ENCODE measurements around the gene TMEM203.

TMEM203 gene

DNA sequence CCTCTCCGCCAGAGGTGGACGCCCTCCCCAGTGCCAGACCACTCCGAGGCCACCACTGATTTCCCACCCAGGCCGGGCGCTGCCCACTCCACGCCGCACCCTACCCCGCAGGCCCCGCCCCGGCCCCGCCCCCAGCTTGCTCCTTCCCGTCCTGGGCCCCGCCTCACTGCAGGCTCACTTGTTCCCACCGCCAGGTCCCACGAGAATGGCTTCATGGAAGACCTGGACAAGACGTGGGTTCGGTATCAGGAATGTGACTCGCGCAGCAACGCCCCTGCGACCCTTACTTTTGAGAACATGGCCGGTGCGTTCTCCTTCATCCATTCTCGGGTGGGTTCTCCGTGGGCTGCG lies 42.1 kb downstream of the TMEM203 start:
- no peak for DNase-seq

DNA sequence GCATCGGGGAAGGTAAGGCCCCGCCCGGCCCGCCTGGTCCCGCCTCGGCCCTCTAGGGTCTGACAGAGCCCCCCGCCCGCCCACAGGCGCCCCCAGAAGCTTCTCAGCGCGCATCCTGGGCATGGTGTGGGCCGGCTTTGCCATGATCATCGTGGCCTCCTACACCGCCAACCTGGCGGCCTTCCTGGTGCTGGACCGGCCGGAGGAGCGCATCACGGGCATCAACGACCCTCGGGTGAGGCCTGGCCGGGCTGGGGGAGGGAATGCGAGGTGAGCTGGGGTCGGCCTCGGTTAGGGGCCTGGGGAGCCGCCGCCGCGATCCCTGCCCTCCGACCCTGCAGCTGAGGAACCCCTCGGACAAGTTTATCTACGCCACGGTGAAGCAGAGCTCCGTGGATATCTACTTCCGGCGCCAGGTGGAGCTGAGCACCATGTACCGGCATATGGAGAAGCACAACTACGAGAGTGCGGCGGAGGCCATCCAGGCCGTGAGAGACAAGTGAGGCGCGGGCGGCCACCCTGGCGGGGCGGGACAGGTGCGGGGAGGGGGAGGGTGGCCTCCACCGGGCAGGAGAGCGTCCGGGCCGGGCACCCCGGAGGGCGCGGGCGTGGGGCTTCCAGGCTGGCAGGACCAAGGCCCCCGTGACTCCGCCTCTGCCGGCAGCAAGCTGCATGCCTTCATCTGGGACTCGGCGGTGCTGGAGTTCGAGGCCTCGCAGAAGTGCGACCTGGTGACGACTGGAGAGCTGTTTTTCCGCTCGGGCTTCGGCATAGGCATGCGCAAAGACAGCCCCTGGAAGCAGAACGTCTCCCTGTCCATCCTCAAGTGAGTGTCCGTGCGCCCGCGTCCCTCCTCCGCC lies 42.7 kb downstream of the TMEM203 start:
- DNase-seq = no peak

DNA sequence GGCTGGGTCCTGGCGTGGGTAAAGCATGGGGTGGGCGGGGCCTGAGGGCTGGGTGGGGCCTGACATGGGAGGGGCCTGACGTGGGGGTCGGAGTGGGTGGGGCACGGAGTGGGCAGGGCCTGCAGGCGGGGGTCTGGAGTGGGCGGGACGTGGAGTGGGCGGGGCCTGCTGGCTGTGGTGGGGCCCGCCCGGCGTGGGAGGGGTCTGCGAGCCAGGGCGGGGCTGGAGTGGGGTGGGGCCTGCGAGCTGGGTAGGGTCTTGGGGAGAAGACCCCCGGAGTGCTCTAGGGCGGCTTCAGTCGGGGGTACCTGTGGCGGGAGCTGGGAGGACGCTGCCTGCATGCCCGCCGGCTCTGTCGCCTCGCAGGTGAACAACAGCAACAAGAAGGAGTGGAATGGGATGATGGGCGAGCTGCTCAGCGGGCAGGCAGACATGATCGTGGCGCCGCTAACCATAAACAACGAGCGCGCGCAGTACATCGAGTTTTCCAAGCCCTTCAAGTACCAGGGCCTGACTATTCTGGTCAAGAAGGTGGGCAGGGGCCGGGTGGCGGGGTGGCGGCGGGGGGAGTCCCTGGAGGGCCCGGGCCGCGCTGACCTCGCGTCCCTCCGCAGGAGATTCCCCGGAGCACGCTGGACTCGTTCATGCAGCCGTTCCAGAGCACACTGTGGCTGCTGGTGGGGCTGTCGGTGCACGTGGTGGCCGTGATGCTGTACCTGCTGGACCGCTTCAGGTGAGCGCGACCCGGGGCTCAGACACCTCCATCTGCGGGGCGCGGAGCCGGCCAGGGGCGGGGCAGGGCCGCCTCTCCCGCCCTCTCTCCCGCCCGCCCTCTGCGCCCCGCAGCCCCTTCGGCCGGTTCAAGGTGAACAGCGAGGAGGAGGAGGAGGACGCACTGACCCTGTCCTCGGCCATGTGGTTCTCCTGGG lies 43.6 kb downstream of the TMEM203 start:
- DNase-seq = no peak

DNA sequence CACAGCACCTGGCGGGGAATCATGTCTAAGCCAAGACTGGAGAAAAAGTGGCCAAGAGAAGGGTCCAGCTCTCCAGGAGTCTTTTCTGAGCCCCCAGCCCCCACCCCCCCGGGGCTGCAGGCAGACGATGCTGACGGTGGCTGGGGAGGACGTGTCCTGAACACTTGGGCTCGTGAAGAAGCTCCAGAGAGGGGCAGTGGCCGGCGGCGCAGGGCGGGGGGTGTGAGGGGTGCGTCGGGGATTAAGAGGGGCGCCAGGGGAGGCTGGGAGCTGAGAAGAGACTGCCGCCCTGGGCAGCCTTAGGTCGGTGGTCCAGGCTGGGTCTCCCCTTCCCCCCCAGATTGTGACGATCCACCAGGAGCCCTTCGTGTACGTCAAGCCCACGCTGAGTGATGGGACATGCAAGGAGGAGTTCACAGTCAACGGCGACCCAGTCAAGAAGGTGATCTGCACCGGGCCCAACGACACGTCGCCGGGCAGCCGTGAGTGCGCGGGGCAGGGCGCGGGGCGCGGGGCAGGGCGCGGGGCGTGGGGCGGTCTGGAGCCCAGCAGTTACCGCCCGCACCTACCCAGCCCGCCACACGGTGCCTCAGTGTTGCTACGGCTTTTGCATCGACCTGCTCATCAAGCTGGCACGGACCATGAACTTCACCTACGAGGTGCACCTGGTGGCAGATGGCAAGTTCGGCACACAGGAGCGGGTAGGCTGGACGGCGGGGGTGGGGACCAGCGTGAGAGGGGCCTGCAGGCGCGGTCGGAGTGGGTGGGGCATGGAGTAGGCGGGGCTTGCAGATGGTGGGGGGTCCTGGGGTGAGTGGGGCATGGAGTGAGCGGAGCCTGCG lies 44.5 kb downstream of the TMEM203 start:
- DNase-seq = no peak

DNA sequence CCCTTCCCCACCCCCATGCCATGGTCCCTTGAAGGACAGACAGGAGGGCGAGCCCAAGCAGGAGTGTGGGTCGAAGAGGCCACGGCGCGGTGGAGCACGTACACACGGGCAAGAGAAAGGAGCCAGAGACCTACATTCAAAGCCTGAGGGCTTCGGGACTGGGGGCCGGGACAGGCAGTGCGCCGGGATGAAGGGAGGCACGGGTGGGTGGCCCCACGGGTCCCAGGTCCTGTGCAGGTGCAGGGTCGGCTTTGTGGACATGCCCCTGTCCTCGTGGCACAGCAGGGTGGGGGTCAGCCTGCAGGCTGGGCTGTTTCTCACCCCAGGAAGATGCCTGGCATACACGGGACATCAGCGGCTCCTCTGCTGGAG lies 45.4 kb downstream of the TMEM203 start:
- DNase-seq = no peak

DNA sequence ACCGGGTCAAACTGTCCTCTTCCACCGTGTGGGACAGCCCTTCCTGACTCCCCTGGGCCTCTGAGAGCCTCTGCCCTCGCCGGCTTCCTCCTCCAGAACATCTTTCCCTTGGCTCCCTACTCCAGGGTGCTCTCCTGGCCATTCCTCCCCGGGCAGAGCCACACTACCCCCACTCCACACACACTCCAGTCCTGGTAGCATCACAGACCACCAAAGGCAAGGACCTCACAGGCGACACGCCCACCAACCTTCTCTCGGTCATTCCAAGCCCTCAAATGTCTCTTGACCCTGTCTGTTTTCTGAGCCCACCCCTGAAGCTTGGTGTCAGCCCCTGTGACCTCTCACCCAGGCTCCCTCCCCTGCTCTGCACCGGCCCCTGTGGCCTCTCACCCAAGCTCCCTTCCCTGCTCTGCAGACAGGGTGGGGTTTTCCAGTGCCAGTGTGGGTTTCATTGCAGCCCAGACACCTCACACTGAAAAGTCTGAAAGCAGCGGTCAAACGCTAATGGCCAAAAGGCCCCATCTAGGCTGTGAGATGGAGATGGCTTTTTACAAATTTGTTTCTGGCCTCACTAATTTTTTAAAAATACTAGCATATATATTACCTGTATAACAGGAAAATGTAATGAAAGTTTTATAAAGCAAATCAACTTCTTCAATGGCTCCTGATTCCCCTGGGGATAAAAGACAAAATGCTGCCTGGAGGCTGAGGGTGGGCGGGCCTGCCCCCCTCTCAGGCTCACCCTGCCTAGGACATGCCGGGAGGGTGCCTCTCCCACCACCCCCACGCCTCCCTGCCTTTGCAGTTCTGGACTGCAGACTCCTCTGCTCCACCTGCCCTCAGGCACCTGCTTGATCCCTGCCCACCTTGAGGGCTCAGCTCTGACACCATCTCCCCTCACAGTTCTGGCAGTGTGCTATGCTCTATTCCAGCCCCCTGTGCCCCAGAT lies 46.1 kb downstream of the TMEM203 start:
- no peak for DNase-seq

DNA sequence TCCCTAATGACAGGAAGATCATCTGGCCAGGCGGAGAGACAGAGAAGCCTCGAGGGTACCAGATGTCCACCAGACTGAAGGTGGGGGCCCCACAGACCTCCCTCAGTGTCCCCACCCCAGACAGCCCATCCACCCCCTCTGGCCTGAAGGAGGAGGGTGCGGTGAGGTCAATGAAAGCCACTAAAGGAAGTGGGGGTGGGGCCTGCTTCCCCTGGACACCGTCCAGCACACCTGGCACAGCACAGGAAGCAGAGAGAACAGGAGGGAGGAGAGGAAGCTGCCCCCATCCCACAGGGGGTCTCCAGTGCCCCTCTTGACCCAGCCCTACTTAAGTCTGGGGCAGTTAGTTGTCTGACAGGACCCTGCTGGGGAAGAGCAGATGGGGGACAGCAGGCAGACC lies 46.8 kb downstream of the TMEM203 start:
- DNase-seq = no peak

DNA sequence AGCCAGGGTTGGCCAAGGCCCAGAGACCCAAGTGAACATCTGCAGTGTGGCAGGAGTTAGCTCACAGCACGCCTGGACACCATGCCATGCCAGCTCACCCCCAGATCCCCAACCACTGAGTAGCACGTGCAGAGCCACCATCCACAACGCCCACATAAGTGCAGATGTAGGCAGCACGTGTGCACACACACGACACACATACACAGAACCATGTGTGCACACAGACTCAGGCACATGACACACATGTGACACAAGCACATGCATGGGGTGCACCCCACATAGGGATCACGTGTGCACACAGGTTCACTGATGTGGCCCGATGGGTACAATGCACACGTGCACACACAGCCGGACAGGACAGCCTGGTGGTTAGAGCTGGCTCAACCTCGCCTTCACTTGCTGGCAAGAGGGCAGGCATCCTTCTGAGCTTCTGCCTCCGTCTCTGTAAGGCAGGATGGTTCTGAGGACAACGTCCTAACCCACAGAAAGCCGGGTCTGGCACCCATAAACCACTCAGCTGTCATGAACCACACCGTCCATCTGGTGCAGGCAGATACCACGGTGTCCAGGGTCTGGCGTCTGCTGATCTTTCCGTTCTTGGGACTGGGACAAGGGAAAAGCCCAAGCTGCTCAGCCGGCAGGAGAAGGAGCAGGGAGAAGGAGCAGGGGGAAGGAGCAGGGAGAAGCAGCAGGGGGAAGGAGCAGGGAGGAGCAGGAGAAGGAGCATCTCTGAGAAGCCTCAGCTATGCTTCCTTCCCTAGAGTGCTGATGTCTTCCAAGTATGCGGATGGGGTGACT lies 47.6 kb downstream of the TMEM203 start:
- DNase-seq = no peak

DNA sequence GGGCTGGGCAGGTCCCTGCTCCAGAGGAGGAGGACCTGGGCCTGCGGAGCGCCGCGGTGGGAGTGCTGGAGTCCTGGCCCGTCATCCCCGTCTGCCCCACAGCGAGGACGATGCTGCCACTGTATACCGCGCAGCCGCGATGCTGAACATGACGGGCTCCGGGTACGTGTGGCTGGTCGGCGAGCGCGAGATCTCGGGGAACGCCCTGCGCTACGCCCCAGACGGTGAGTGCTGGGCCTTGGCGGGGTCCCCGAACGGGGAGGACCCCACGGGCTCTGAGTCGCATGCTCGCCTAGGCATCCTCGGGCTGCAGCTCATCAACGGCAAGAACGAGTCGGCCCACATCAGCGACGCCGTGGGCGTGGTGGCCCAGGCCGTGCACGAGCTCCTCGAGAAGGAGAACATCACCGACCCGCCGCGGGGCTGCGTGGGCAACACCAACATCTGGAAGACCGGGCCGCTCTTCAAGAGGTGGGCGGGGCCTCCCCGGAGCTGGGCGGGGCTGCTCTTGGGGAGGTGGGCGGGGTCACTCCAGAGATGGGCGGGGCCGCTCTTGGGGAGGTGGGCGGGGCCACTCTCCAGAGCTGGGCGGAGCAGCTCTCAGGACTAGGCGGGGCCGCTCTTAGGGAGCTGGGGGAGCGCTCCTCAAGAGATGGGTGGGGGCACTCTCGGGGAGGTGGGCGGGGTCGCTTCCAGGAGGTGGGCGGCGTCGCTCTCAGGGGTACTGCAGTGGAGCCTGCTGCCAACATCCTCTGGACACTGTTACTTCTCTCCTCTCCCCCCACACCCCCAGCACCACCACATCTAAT lies 48.7 kb downstream of the TMEM203 start:
- peak; percentile 79 for DNase-seq

All from activated CD4-positive, alpha-beta T cell treated with anti-CD3 and anti-CD28 coated beads for 48 hours (primary cell).